Measurements from ENCODE around the gene AMN1. TPM values are rescaled to one million over a fixed set of nuclear protein-coding genes. Genes with fewer than 3 reads are reported as not detected.
"Not testable (repeated sequence)": the region's sequence is repeated elsewhere in the genome, so short reads cannot be mapped to it uniquely, and the experiment has no call there.

The AMN1 gene
- total RNA-seq, 1 donor from 2014 or later: 15.1 TPM

- DNase-seq (ENCODE audit: low read depth in 2 of 2): peak in 1 of 2 donors; percentile 55
Observed at GRCh38 chr12:31733549-31734432, 5.0 kb upstream of the AMN1 start.

DNA sequence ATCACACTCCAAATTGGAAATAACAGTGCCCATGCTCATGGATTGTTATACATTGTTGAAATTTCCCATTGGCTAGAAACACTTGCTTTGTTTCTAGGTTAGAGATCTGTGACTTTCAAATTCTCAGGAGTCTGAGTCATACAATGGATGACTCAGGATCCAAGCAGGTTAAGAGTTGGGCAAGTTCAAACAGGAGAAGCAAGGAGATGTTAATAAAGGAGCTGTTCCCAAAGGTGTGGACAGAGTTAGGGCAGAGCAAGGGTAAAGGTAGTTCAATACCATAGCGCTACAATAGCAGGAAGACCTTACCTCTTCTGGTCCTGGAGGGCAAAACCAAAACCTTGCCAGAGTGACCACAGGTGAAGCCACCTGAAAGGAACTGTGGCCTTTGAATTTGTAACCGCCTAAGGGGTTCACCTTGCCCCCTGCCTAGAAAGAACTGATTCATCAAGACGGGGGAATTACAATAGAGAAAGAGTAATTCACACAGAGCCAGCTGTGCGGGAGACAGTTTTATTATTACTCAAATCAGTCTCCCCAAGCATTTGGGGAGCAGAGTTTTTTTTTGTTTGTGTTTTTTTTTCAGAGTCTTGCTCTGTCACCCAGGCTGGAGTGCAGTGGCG is 4.2 kb upstream of the AMN1 start:
- peak; percentile 49 to 93 for DNase-seq (ENCODE audit: low read depth in 2 of 2)

- DNase-seq (ENCODE audit: low read depth in 2 of 2): not testable (repeated sequence)
Observed at GRCh38 chr12:31731203-31731602, 2.4 kb upstream of the AMN1 start.

- no peak for DNase-seq (ENCODE audit: low read depth in 2 of 2)
Observed at GRCh38 chr12:31729705-31730104, 884 bp upstream of the AMN1 start.

DNA sequence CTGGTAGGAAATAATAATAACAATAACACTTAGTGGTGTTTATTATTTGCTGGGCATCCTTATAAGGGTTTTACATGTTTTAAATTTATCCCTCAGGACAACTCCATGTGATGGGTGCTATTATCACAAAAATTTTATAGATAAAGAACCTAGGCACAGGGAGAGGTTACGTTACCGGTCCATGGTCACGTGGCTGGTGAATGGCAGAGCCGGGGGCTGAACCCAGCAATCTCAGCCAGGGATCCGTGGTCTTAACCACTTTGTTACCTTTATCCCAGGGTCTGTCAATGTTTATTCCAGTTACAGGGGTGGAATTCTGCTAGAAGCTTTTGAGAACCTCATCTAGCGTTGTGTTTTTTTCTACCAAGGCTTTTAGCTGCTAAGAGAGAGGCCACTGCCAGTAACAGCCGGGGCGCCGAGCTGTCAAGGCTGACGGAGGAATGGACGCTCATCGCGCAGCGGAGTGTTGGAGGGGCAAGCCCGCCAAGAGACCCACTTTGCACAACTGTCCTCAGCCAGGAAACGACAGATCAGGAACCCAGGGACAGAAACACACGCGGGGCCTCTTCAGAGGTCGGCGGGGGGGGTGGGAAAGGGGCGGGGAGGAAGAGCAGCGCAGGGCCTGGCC is 418 bp downstream of the AMN1 start:
- DNase-seq (ENCODE audit: low read depth in 2 of 2): peak; percentile 55

DNA sequence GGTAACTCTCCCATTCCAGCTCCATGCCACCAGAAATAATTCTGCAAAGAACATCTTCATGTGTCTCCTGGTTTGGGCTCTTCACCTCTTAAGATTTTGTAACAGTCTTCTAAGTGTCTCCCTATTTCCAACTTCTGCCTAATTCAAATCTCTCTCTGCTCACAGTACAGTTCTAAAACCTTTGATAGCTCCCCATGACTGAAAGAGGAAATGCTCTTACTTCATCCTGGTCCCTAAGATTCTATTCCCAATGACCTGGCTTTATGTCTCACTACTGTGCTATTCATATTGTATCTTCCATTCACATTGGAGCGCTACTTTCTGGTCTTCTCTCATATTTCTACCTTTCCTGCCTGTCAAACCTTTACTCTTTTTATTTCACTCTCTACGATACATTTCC is 1.6 kb downstream of the AMN1 start:
- no peak for DNase-seq (ENCODE audit: low read depth in 2 of 2)

DNA sequence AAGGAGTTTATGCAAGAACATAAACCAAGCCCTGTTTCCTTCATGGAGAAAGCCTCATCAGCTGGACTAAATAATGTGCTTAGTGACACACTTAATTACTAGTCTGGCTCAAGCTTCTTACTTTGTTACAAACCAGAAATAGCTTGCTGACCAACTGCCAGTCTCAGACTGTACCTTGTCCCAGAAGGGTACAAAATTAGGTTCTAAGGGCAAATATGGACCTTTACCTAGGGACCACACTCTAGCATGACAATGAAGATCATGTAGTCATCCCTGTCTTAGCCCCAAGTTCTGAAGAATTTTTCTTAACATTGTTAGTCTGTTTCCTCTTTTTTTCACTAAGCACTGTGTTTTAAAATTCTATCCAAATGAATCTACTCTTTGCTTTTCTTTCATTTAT is 2.2 kb downstream of the AMN1 start:
- DNase-seq (ENCODE audit: low read depth in 2 of 2): no peak

DNA sequence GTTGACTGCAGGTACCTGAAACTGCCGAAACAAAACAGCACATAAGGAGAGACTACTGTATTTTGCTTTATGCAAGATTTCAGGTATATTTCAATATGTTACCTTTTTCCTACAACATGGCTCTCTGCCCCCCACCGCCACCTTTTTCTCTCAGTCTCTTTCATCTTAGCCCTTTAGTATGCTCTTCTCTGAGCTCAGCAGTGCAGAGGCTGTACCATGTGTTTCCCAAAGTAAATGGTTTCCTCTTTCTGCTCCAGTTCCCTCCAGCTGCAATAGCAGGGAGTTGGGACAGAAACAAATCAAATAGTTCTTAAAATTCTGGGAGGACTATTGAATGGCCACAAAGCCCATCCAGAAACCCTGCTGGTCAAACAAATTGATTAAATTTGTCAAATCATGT is 4.3 kb downstream of the AMN1 start:
- no peak for DNase-seq (ENCODE audit: low read depth in 2 of 2)

- no peak for DNase-seq (ENCODE audit: low read depth in 2 of 2)
Observed at GRCh38 chr12:31722580-31722979, 6.2 kb downstream of the AMN1 start.

DNA sequence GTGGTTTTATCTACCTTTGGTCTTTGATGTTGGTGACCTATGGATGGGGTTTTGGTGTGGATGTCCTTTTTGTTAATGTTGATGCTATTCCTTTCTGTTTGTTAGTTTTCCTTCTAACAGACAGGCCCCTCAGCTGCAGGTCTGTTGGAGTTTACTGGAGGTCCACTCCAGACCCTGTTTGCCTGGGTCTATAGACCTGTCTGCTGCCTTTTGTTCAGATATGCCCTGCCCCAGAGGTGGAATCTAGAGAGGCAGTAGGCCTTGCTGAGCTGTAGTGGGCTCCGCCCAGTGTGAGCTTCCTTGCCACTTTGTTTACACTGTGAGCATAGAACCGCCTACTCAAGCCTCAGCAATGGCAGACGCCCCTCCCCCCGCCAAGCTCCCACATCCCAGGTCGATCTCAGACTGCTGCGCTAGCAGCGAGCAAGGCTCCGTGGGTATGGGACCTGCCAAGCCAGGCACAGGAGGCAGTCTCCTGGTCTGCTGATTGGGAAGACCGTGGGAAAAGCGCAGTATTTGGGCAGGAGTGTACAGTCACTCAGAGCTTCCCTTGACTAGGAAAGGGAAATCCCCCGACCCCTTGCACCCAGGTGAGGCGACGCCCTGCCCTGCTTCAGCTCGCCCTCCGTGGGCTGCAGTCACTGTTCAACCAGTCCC is 10.2 kb downstream of the AMN1 start:
- not testable (repeated sequence) for DNase-seq (ENCODE audit: low read depth in 2 of 2)

- DNase-seq (ENCODE audit: low read depth in 2 of 2): not testable (repeated sequence)
Observed at GRCh38 chr12:31716998-31717397, 11.8 kb downstream of the AMN1 start.

DNA sequence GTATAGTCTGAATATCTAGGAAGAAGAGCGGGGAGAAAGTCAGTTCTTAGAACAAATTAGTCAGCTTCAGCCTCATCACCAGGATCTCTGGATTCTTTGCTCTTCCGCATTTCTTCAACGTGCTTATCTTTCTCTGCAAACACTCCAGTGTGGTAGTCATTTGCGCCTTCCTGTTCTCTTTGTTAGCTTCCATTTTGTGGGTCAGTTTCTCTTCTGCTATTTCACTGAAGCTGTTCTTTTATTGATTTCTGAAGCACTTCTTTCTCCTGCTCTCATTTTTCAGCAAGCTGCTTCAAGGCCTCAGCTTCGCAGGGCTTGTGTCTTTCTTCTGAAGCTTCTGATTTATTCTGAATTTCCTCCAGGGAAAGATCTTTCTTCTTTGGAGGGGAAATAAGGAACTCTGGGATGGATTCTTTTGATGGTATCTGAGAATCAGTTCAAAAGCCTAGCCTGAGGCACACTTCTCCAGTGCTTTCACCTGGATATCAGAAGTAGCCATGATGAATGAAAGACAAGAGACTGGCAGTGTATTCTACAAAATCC is 13.5 kb downstream of the AMN1 start:
- peak in 1 of 2 donors; percentile 84 for DNase-seq (ENCODE audit: low read depth in 2 of 2)

- DNase-seq (ENCODE audit: low read depth in 2 of 2): no peak
Observed at GRCh38 chr12:31714406-31715271, 14.2 kb downstream of the AMN1 start.

- DNase-seq (ENCODE audit: low read depth in 2 of 2): no peak
Observed at GRCh38 chr12:31712877-31713276, 15.9 kb downstream of the AMN1 start.

- DNase-seq (ENCODE audit: low read depth in 2 of 2): no peak
Observed at GRCh38 chr12:31710021-31710818, 18.6 kb downstream of the AMN1 start.

DNA sequence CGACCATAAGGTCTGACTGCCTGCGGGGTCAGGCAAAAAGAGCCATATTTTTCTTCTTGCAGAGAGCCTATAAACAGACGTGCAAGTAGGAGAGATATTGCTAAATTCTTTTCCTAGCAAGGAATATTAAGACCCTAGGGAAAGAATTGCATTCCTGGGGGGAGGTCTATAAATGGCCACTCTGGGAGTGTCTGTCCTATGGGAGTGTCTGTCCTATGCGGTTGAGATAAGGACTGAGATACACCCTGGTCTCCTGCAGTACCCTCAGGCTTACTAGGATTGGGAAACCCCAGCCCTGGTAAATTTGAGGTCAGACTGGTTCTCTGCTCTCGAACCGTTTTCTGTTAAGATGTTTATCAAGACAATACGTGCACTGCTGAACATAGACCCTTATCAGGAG is 20.7 kb downstream of the AMN1 start:
- not testable (repeated sequence) for DNase-seq (ENCODE audit: low read depth in 2 of 2)

- DNase-seq (ENCODE audit: low read depth in 2 of 2): no peak
Observed at GRCh38 chr12:31705621-31706020, 23.2 kb downstream of the AMN1 start.

DNA sequence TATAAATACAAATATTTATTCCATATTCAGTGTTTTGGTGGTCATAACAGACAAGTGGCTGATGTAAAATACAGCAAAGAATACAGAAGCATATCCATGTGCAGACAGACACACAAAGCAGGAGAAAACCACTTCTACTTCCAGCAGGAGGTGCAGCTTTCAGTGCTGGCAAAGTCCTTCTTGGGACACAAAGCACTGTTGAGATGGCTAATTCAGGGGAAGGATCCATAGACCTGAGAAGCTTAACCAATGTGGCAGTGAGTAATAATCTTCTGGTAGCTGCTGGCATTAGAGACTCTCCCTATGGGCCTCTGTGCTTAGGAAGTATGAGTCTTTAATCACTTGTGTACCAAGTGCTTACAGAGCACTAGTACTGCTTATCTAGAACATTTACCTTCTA is 26.8 kb downstream of the AMN1 start:
- peak; percentile 21 to 51 for DNase-seq (ENCODE audit: low read depth in 2 of 2)

DNA sequence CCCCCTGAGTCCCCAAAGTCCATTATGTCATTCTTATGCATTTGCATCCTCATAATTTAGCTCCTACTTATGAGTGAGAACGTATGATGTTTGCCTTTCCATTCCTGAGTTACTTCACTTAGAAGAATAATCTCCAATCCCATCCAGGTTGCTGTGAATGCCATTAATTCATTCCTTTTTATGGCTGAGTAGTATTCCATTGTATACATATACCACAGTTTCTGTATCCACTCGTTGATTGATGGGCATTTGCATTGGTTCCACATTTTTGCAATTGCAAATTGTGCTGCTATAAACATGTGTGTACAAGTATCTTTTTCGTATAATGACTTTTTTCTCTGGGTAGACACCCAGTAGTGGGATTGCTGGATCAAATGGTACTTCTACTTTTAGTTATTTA is 38.9 kb downstream of the AMN1 start:
- DNase-seq (ENCODE audit: low read depth in 2 of 2): not testable (repeated sequence)

GRCh38 chr12:31687101-31687527 is 41.7 kb downstream of the AMN1 start:
- no peak for DNase-seq (ENCODE audit: low read depth in 2 of 2)
